WTC11 (cell line): ENCODE results near the gene EXOC4. TPM values are rescaled to one million over a fixed set of nuclear protein-coding genes. Genes with fewer than 3 reads are reported as not detected.

Source experiments
- ATAC-seq: fragments of 200-7000 bp; cut with Tn5 transposase; 2 replicates; pipeline ENCODE4 v1.10.0; 2021; ENCODE audit warnings: mild to moderate bottlenecking, moderate library complexity
- CTCF ChIA-PET: fragments of 300-600 bp; sonication (Branson Sonifier 250); formaldehyde crosslinking; loops from one replicate; lab custom pipeline; 2021; ENCODE audit warnings: antibody characterized with exemption; lab: Charles Lee
- POLR2A ChIA-PET: fragments of 350-600 bp; sonication (Branson Sonifier 250); formaldehyde crosslinking; loops from one replicate; lab custom pipeline; 2021; ENCODE audit warnings: antibody characterized with exemption; lab: Charles Lee
- DNase-seq: peaks from one replicate; pipeline ENCODE4 v3.0.0; 2021; ENCODE audit warnings: low spot score
- H3K27ac Mint-ChIP-seq: 2 replicates; pipeline ENCODE4 v1.8.0; 2021; ENCODE audit warnings: mixed read lengths
- H3K27me3 Mint-ChIP-seq: 2 replicates; pipeline ENCODE4 v1.8.0; 2021; ENCODE audit warnings: low read depth, mild to moderate bottlenecking, moderate library complexity, mixed read lengths
- H3K36me3 Mint-ChIP-seq: 2 replicates; pipeline ENCODE4 v1.8.0; 2021; ENCODE audit warnings: mixed read lengths
- H3K4me1 Mint-ChIP-seq: 2 replicates; pipeline ENCODE4 v1.8.0; 2022; ENCODE audit warnings: mixed read lengths
- H3K4me3 Mint-ChIP-seq: 2 replicates; pipeline ENCODE4 v1.8.0; 2021; ENCODE audit warnings: mild to moderate bottlenecking, moderate library complexity, mixed read lengths
- H3K9me3 Mint-ChIP-seq: 2 replicates; pipeline ENCODE4 v1.8.0; 2021; ENCODE audit warnings: mixed read lengths
- CREM ChIP-seq: sonication (generic); formaldehyde crosslinking; IDR thresholded peaks from 2 replicates; pipeline ENCODE4 v1.8.1; 2022; ENCODE audit warnings: mild to moderate bottlenecking, missing genetic modification reagents, moderate library complexity
- FOXJ3 ChIP-seq: sonication (generic); formaldehyde crosslinking; IDR thresholded peaks from 2 replicates; pipeline ENCODE4 v1.9.0; 2021; ENCODE audit warnings: missing genetic modification reagents, mild to moderate bottlenecking, borderline replicate concordance
- IRF2 ChIP-seq: sonication (generic); formaldehyde crosslinking; IDR thresholded peaks from 2 replicates; pipeline ENCODE4 v1.8.0; 2022; ENCODE audit warnings: low read depth, missing genetic modification reagents, borderline replicate concordance
- NR1H2 ChIP-seq: sonication (generic); formaldehyde crosslinking; IDR thresholded peaks from 2 replicates; pipeline ENCODE4 v1.9.0; 2021; ENCODE audit warnings: mild to moderate bottlenecking, moderate library complexity, missing genetic modification reagents
- NR3C1 ChIP-seq: sonication (generic); formaldehyde crosslinking; conservative IDR thresholded peaks from 2 replicates; pipeline ENCODE4 v1.8.1; 2023; ENCODE audit warnings: low read depth, mild to moderate bottlenecking, missing genetic modification reagents
- PRRX2 ChIP-seq: fragments of 250-450 bp; sonication (Bioruptor Pico); IDR thresholded peaks from 2 replicates; pipeline ENCODE4 v1.8.0; 2021; ENCODE audit warnings: mild to moderate bottlenecking
- SMAD4 ChIP-seq: sonication (generic); formaldehyde crosslinking; IDR thresholded peaks from 2 replicates; pipeline ENCODE4 v1.8.0; 2022; ENCODE audit warnings: mild to moderate bottlenecking, missing genetic modification reagents
- SOX15 ChIP-seq: fragments of 250-450 bp; sonication (Bioruptor Pico); IDR thresholded peaks from 2 replicates; pipeline ENCODE4 v1.9.0; 2021; ENCODE audit warnings: mild to moderate bottlenecking
- TEAD1 ChIP-seq: sonication (generic); formaldehyde crosslinking; IDR thresholded peaks from 2 replicates; pipeline ENCODE4 v1.8.0; 2022; ENCODE audit warnings: mild to moderate bottlenecking, missing genetic modification reagents
- TP53 ChIP-seq: sonication (generic); formaldehyde crosslinking; IDR thresholded peaks from 2 replicates; pipeline ENCODE4 v1.8.1; 2023; ENCODE audit warnings: mild to moderate bottlenecking, missing genetic modification reagents
- ZNF232 ChIP-seq: sonication (generic); formaldehyde crosslinking; IDR thresholded peaks from 2 replicates; pipeline ENCODE4 v1.8.0; 2022; ENCODE audit warnings: mild to moderate bottlenecking, missing genetic modification reagents
- ZNF416 ChIP-seq: fragments of 250-450 bp; sonication (Bioruptor Pico); IDR thresholded peaks from 2 replicates; pipeline ENCODE4 v1.9.0; 2021; ENCODE audit warnings: mild to moderate bottlenecking, inconsistent platforms
- ZNF671 ChIP-seq: fragments of 250-450 bp; sonication (Bioruptor Pico); IDR thresholded peaks from 2 replicates; pipeline ENCODE4 v1.8.0; 2021; ENCODE audit warnings: mild to moderate bottlenecking
- total RNA-seq: library from RNA; stranded (reverse); gene quantifications from 3 replicates; pipeline ENCODE4 v1.2.3, GENCODE V29; 2021
- TF ChIP-seq, protein P1 (sequence below): sonication (generic); formaldehyde crosslinking; IDR thresholded peaks from 2 replicates; pipeline ENCODE4 v1.8.1; 2023; ENCODE audit warnings: mild to moderate bottlenecking, missing genetic modification reagents, borderline replicate concordance
- TF ChIP-seq, protein P2 (sequence below): sonication (generic); formaldehyde crosslinking; IDR thresholded peaks from 2 replicates; pipeline ENCODE4 v1.8.1; 2023; ENCODE audit warnings: mild to moderate bottlenecking, missing genetic modification reagents, moderate library complexity
- TF ChIP-seq, protein P3 (sequence below): sonication (generic); formaldehyde crosslinking; IDR thresholded peaks from 2 replicates; pipeline ENCODE4 v1.8.1; 2023; ENCODE audit warnings: mild to moderate bottlenecking, missing genetic modification reagents, moderate library complexity
- TF ChIP-seq, protein P4 (sequence below): fragments of 250-450 bp; sonication (Bioruptor Pico); IDR thresholded peaks from 2 replicates; pipeline ENCODE4 v1.9.0; 2021; ENCODE audit warnings: mild to moderate bottlenecking
- TF ChIP-seq, protein P5 (sequence below): fragments of 250-450 bp; sonication (Bioruptor Pico); IDR thresholded peaks from 2 replicates; pipeline ENCODE4 v1.9.0; 2021; ENCODE audit warnings: moderate library complexity, mild to moderate bottlenecking, inconsistent platforms, borderline replicate concordance
- TF ChIP-seq, protein P6 (sequence below): fragments of 250-450 bp; sonication (Bioruptor Pico); IDR thresholded peaks from 2 replicates; pipeline ENCODE4 v1.8.0; 2021; ENCODE audit warnings: mild to moderate bottlenecking
- TF ChIP-seq, protein P7 (sequence below): fragments of 250-450 bp; sonication (Bioruptor Pico); IDR thresholded peaks from 2 replicates; pipeline ENCODE4 v1.9.0; 2021; ENCODE audit warnings: mild to moderate bottlenecking

The EXOC4 gene
- total RNA-seq, 1 experiment from 2014 or later = 62.0 TPM

DNA sequence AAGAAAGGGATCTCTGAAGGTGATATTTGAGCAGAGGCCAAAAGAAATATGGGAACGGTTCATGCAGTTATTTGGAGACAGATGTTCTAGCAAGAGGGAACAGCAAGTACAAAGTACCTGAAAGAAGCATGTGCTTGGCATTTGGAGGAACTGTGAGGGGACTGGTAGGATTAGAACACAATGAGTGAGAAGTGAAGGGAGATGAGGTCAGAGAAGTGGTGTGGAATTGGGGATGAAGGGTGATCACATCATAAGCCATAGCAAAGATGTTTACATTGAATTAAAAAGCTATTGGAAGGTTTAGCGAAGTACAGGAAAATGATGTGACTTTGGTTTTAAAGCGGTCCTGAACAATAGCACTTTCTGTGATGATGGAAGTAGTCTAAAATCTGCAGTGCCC lies 471.8 kb downstream of the EXOC4 start:
- ATAC-seq = no peak
- Mint-ChIP-seq H3K4me3 (no peak overlapping the region), H3K4me1 (peaks cover 17% of the 10 kb centered on the region), H3K27me3 (no peaks in the 10 kb centered on the region), H3K9me3 (no peaks in the 10 kb centered on the region), H3K36me3 (no peaks in the 10 kb centered on the region), H3K27ac (peak overlapping the region; percentile 2; the same call in 1 of the 2 replicates)
- CTCF ChIA-PET = no interaction called here
- TF ChIP-seq FOXJ3 (CRISPR knock-in tag) = no peak
- TF ChIP-seq ZNF416 (CRISPR knock-in tag) = no peak
- TF ChIP-seq, protein P1, sequence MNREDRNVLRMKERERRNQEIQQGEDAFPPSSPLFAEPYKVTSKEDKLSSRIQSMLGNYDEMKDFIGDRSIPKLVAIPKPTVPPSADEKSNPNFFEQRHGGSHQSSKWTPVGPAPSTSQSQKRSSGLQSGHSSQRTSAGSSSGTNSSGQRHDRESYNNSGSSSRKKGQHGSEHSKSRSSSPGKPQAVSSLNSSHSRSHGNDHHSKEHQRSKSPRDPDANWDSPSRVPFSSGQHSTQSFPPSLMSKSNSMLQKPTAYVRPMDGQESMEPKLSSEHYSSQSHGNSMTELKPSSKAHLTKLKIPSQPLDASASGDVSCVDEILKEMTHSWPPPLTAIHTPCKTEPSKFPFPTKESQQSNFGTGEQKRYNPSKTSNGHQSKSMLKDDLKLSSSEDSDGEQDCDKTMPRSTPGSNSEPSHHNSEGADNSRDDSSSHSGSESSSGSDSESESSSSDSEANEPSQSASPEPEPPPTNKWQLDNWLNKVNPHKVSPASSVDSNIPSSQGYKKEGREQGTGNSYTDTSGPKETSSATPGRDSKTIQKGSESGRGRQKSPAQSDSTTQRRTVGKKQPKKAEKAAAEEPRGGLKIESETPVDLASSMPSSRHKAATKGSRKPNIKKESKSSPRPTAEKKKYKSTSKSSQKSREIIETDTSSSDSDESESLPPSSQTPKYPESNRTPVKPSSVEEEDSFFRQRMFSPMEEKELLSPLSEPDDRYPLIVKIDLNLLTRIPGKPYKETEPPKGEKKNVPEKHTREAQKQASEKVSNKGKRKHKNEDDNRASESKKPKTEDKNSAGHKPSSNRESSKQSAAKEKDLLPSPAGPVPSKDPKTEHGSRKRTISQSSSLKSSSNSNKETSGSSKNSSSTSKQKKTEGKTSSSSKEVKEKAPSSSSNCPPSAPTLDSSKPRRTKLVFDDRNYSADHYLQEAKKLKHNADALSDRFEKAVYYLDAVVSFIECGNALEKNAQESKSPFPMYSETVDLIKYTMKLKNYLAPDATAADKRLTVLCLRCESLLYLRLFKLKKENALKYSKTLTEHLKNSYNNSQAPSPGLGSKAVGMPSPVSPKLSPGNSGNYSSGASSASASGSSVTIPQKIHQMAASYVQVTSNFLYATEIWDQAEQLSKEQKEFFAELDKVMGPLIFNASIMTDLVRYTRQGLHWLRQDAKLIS (CRISPR knock-in tag) = no peak
- TF ChIP-seq, protein P2, sequence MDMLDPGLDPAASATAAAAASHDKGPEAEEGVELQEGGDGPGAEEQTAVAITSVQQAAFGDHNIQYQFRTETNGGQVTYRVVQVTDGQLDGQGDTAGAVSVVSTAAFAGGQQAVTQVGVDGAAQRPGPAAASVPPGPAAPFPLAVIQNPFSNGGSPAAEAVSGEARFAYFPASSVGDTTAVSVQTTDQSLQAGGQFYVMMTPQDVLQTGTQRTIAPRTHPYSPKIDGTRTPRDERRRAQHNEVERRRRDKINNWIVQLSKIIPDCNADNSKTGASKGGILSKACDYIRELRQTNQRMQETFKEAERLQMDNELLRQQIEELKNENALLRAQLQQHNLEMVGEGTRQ (CRISPR knock-in tag) = no peak
- TF ChIP-seq, protein P3, sequence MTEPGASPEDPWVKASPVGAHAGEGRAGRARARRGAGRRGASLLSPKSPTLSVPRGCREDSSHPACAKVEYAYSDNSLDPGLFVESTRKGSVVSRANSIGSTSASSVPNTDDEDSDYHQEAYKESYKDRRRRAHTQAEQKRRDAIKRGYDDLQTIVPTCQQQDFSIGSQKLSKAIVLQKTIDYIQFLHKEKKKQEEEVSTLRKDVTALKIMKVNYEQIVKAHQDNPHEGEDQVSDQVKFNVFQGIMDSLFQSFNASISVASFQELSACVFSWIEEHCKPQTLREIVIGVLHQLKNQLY (CRISPR knock-in tag) = no peak
- TF ChIP-seq, protein P4, sequence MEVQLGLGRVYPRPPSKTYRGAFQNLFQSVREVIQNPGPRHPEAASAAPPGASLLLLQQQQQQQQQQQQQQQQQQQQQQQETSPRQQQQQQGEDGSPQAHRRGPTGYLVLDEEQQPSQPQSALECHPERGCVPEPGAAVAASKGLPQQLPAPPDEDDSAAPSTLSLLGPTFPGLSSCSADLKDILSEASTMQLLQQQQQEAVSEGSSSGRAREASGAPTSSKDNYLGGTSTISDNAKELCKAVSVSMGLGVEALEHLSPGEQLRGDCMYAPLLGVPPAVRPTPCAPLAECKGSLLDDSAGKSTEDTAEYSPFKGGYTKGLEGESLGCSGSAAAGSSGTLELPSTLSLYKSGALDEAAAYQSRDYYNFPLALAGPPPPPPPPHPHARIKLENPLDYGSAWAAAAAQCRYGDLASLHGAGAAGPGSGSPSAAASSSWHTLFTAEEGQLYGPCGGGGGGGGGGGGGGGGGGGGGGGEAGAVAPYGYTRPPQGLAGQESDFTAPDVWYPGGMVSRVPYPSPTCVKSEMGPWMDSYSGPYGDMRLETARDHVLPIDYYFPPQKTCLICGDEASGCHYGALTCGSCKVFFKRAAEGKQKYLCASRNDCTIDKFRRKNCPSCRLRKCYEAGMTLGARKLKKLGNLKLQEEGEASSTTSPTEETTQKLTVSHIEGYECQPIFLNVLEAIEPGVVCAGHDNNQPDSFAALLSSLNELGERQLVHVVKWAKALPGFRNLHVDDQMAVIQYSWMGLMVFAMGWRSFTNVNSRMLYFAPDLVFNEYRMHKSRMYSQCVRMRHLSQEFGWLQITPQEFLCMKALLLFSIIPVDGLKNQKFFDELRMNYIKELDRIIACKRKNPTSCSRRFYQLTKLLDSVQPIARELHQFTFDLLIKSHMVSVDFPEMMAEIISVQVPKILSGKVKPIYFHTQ (CRISPR knock-in tag) = no peak
- TF ChIP-seq SOX15 (CRISPR knock-in tag) = no peak
- TF ChIP-seq ZNF232 (CRISPR knock-in tag) = no peak
- no peak for TF ChIP-seq TP53
- TF ChIP-seq PRRX2 = no peak
- no peak for TF ChIP-seq CREM (CRISPR knock-in tag)
- no peak for TF ChIP-seq SMAD4 (CRISPR knock-in tag)
- TF ChIP-seq, protein P5, sequence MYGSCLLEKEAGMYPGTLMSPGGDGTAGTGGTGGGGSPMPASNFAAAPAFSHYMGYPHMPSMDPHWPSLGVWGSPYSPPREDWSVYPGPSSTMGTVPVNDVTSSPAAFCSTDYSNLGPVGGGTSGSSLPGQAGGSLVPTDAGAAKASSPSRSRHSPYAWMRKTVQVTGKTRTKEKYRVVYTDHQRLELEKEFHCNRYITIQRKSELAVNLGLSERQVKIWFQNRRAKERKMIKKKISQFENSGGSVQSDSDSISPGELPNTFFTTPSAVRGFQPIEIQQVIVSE (CRISPR knock-in tag) = no peak
- TF ChIP-seq IRF2 (CRISPR knock-in tag) = no peak
- TF ChIP-seq ZNF671 (CRISPR knock-in tag) = no peak
- TF ChIP-seq, protein P6, sequence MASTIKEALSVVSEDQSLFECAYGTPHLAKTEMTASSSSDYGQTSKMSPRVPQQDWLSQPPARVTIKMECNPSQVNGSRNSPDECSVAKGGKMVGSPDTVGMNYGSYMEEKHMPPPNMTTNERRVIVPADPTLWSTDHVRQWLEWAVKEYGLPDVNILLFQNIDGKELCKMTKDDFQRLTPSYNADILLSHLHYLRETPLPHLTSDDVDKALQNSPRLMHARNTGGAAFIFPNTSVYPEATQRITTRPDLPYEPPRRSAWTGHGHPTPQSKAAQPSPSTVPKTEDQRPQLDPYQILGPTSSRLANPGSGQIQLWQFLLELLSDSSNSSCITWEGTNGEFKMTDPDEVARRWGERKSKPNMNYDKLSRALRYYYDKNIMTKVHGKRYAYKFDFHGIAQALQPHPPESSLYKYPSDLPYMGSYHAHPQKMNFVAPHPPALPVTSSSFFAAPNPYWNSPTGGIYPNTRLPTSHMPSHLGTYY (CRISPR knock-in tag) = no peak
- no peak for TF ChIP-seq NR3C1 (CRISPR knock-in tag)
- TF ChIP-seq NR1H2 (CRISPR knock-in tag) = no peak
- TF ChIP-seq TEAD1 = no peak
- TF ChIP-seq, protein P7, sequence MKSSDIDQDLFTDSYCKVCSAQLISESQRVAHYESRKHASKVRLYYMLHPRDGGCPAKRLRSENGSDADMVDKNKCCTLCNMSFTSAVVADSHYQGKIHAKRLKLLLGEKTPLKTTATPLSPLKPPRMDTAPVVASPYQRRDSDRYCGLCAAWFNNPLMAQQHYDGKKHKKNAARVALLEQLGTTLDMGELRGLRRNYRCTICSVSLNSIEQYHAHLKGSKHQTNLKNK (CRISPR knock-in tag) = no peak
- no peak for DNase-seq
- POLR2A ChIA-PET = no interaction called here
